HTERT RPE-1 (cell line): Measurements from ENCODE around the gene SPATA17.
"Not testable (repeated sequence)": the region's sequence is repeated elsewhere in the genome, so short reads cannot be mapped to it uniquely, and the experiment has no call there.

ENCODE experiments used
- in situ Hi-C: fragments of 300-500 bp; cut with MboI; formaldehyde crosslinking; loops from 4 replicates; pipeline ENCODE4 v1.14.3; 2020; ENCODE audit warnings: low sequenced_read_pairs

SPATA17 gene

DNA sequence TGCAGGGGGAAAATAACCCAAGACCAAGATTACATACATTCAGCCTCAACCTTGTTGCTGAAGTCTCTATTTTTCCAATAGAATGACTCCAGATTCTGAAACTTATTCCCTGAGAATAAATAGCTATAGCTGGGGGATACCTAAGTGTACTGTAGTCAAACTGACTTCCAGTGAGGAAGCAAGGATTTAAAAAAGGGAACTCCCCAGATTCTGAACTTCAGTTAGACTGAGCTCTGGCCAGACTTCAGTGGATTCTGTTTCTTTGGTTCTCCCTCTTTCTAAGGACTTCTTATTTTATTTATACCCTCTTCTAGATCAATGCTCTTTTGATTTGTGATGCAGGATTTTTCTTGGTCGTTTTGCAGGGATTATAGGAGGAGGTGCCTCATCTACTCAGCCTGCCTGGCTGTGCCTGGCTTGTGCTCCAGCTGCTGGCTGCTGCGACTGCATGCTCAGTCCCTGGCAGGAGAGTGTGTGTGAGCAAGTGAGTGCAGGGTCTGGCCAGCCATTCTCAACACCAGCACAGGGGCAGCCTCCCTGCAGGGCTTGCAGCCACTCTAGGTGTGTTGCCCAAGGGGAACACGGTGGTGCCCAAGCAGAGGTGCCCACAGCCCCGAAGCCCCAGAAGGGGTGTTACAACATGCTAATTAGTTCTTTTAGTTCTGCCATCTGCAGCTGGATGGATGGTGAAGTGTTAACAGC lies 43.0 kb downstream of the SPATA17 start:
- in situ Hi-C loops = no loop called here

DNA sequence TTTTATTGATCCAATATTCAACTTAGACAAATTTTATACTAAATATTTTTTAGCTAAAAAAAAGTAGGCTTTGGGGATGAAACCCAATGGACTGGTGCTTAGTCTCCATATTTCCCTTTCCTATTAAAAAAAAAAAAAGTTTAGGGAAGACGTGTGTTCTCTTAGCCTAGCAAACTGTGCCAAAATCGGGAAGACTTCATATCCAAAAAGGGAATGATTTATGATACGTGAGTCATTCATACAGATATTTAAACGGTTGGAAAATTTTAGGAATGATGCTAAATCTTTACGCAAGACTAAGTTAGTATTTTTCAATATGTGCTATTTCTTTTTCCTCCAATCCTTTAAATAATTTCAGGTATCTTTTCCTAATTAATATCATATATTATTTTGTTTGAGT lies 50.7 kb downstream of the SPATA17 start:
- in situ Hi-C loops = no loop called here

DNA sequence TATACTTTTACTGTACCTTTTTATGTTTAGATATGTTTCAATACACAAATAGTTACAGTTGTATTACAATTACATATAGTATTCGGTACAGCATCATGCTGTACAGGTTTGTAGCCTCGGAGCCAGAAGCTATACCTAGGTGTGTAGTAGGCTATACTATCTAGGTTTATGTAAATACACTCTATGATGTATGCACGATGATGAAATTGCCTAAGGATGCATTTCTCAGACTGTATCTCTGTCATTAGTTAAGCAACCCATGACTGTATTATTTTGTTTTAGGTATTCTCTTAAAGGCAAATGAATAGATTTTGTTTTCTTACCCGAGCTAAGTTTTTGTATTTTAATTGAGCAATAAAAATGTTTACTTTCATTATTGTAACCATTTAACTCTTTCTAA lies 56.4 kb downstream of the SPATA17 start:
- in situ Hi-C loops = no loop called here

DNA sequence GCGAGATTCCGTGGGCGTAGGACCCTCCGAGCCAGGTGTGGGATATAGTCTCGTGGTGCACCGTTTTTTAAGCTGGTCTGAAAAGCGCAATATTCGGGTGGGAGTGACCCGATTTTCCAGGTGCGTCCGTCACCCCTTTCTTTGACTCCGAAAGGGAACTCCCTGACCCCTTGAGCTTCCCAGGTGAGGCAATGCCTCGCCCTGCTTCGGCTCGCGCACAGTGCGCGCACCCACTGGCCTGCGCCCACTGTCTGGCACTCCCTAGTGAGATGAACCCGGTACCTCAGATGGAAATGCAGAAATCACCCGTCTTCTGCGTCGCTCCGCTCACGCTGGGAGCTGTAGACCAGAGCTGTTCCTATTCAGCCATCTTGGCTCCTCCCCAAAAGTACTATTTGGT lies 65.0 kb downstream of the SPATA17 start:
- in situ Hi-C loops = not testable (repeated sequence)

DNA sequence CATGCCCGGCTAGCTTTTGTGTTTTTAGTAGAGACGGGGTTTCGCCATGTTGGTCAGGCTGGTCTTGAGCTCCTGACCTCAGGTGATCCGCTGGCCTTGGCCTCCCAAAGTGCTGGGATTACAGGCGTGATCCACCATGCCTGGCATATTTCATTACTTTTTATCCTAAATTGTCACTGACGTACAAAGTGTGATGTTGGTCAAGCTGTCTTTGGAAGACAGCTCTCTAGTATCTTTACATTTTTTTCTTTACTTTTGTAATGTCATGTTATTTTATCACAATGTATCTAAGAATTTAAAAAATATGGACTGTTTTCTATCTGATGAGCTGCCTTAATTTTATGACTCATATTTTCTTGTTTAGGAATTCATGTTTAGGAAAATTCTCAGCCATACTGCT lies 72.2 kb downstream of the SPATA17 start:
- in situ Hi-C loops = no loop called here

DNA sequence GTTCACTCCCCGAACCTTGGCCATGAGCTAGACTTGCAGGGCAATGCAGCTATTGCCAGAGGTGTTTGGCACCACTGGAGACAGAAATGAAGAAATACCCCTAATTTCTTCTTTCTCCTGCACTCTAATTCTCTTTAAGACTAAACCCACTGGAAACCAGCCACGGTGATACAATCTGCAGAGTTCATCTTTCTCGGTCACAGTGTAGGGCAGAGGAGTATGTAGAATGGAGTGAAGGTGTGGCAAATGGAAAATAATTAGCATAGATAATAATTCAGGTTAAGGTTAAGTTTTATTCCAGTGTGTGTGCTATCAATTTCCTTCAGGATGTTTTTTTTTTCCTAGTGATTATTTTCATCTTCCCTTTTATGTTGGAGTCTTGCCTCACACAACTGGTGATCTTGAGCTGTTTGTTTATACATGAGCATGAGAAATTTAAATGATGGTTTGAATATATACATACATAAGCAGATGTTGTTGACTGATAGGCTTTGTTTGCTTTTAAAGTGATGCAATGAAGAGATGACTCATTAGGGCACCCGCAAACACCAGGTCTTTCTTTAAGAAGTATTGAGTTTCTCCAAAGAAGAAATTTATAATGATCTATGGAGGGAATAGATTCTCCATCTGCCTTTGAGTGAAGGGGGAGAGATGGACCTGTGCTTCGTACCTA lies 81.9 kb downstream of the SPATA17 start:
- in situ Hi-C loops = no loop called here

DNA sequence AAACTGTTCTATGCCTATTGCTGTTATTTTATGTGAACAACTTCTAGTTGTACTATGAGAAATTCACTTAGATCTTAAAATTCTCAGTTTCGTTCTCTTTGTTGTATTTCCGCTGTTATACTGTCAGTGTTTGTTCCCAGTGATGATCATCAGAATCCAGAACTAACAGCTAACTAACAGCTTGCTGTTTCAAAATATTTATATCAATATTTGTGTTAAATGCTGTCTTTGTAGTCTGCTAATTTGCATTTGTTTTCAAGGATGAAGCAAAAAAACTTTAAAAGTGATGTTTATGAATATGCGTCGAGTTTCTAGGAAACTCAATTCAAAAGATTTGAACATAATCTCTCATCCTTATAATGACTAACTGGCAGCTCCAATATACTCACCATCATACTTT lies 84.5 kb downstream of the SPATA17 start:
- in situ Hi-C loops = no loop called here

DNA sequence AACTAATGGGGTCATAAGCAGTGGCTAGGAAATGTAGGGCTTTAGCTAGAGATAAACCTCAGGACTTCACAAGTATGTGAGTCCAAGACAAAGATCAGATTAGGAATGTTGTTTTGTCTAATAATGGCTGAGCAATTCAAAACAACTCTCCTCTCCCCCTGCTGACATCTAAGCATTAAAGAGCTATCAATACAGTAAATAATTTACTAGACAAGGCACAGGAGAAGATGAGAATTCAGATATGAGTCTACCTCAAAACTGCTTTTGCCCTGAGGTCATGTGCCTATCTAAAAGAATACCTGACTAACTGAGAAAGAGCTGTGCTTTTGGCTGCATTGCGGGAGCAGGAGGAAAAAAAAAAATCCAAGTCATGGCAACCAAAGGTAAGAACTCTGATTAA lies 86.8 kb downstream of the SPATA17 start:
- in situ Hi-C loops = no loop called here

DNA sequence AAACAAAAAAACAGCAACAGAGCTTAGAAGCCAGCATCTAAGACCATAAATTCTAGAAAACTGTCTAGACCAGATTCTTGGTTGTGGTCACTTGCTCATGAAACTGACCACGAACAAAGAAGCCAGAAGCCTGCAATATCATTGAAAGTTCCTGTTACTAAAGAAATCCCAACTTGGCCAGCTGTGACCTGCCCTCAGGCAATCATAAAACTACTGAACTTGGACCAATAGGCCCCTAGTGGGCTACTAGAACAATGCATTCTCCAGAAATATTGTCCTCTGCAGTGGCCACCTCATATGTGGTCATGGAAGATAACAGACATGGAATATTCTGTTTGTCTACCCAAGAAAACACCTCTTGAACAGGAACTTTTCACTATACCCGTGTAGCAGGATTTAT lies 87.7 kb downstream of the SPATA17 start:
- in situ Hi-C loops = no loop called here

DNA sequence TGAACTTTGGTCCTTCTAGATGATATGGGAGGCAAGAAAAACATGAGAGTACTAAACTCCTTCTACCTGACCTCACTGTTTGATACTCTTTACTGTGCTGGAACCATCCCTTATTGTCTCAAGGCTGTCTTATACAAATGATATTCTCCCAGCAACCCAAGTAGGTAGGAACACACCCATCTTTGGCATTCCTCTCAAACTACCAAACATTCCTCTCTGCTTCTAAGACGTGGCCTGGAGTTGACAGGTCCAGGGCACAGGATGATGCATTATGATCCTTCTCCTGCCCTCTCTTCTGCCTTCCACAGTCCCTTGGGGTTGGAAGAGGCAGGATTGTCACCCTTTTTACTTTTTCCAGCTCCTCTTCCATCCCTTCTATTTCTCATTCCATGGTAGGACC lies 90.5 kb downstream of the SPATA17 start:
- in situ Hi-C loops = no loop called here

DNA sequence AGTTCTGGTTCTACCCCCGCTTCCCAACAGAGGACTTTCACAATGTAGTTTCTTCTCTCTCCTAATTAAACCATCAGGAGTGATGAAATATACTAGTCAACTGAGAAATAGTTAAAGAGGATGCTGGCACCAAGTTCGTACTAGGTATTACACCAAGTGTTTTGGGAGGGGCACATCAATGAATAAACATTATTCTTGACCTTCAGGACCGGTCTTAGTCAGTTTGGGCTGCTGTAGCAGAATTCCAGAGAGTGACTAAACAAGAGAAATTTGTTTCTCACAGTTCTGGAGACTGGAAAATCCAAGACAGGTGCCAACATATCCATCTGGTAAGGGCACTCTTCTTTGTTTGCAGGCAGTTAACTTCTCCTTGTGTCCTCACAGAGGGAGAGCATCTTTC lies 103.8 kb downstream of the SPATA17 start:
- in situ Hi-C loops = no loop called here

DNA sequence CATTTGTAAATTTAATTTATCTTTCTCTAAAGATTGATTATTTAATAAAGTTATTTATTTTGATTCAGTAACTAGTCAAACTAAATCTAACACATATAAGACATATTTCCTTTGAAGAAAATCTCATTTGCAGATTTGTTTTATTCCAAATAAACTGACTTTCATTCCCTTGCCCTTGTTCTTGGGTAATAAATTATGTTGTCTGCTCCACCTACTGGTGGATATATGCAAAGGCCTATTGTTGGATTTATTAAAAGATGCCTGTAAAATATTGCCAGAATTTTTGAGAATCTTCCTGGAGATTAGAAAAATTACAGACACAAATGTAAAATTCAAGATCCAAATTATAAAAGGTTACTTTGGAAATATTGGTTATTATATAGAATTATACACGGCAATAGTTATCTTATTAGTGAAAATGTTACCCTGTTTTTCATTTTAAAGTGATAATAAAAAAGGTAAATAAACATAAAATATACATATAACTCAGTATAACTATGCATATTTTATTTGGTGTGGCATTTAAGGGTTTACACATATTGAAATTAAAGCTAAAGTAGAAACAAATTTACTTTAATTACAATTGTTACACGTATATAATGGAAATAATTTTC lies 116.1 kb downstream of the SPATA17 start:
- in situ Hi-C loops = no loop called here

DNA sequence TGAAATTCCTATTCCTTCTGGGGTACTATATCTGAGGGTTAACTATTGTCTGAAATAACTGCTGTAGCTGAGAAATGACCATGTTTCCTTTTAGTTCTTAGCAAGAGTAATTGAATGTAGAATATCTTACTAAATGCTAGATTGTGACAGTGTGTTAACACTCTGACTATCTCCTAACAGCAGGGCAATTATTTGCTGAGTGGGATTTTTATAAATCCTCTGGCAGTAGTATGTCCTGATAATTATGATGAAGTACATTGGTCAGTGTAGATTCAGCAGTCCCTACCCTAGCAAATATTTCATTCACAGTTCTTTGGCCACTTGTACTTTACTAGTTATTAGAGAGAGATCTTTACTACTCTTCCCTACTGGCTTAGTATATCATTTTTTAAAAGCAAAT lies 138.6 kb downstream of the SPATA17 start:
- in situ Hi-C loops = no loop called here

DNA sequence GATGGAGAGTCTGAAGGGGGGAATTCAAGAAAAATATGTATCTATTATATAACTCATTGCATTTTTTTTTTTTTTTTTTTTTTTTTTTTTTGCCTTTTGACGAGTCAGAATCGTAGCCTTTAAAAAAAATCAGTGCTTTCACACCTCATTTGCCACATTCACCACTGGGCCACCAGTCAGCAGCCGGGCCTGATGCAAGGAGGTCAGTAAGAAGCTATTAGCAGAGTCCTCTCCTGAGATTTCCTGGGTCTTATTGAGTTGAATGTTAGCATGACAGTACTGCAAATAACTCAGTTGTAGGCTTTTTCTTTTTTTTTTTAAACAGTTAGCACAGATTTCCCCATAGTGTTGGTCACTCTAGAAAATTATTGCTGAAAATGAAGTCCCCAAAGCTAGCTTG lies 139.8 kb downstream of the SPATA17 start:
- in situ Hi-C loops = no loop called here

DNA sequence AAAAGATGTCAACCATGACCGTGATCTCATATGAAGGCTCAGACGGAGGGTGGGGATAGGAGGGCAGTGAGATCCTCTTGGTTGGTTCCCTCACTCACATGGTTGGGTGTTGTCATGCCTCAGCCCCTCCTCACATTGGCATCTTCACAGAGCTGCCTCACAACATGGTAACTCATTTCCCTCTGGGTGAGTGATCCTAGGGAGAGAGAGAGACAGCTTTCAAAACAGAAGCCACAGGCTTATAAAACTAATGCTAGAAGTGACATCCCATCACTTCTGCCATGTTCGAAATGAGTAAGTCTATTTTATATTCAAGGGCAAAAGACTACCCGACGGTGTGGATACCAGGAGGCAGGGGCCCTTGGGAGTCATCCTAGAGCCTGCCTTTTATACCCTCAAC lies 145.5 kb downstream of the SPATA17 start:
- in situ Hi-C loops = no loop called here

DNA sequence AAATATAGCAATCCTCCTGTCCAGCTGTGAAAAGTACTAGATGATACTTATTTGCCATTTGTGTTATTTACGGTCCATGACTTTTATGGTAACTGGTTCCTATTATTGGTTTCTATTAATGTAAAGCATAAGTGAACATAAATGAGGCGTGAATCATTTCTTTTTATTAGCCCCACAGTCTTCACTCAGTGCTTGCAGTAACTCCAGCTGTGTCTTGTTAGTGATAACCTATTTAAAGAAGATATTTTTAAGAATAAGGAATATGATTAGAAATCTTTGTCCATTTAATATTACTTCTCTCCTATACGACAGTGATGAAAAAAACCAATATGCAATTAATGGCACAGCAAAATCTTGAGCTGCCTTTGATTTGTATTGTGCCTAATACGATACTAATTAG lies 149.9 kb downstream of the SPATA17 start:
- in situ Hi-C loops = no loop called here

DNA sequence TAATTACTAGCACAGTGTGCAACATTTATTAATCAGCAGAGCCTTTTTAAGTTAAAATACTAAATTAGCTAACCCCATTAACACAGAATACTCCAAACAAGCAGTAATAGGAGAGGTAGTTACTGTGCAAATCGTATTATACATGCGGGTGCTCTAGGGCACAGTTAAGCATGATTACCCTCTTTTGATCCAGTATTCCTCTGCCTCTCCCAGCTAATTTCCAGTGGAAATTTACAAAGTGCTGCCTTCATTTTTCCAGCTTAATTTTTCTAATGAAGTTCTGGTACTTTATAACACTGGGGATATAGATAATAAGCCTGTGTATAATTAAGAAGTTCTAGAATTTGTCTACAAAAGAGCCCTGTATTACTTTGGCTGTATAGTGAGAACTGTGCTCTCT lies 159.9 kb downstream of the SPATA17 start:
- in situ Hi-C loops = no loop called here

DNA sequence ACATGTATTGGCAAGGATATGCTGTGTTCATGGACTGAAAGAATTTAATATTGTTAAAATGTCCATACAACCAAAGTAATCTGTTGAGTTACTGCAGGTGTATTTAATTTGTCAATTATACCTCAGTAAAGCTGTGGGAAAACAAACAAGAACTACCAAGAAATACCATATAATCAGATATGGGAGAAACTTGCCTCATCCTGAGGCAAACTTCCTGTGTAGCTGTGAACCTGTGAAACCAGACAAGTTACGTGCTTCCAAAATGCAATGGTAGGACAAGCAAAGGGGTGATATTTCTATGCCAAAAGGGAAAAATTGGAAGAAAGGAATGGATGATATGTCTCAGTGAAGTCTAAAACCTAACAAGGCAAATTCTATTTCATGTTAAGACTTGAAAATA lies 174.6 kb downstream of the SPATA17 start:
- in situ Hi-C loops = no loop called here

DNA sequence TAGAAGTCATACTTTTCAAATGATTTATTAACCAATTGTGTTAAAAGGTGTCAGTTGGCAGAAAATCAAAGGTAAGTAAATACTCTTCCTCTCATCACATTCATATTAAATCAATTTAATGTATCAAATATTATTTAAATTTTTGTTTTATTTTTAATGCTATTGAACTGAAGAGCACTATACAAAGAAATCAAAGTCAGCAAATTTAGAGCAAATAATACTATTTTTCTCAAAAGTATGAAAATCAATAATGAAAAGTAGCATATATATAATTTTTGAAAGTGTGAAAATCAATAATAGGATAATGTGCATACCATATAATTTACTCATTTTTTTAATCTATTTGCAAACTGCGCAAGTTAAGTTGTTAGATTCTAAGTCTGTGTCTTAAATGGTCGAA lies 181.0 kb downstream of the SPATA17 start:
- in situ Hi-C loops = no loop called here

DNA sequence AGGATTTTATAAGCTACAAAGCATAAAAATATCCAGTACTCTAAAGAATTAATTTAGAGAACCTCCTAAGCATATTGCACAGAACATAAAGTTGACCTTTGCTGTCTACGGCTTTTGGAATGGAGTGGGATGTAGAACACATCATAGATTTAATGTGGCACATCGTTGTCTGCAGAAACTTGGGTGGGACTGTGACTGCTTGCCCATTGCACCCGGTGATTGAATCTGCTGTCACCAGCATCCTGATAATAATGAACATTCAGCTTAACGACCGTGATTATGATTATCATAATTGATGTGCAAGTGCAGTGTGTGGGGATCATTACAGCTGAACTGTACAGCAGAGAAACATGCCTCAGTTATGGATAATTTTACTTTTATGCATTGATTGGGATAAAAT lies 181.9 kb downstream of the SPATA17 start:
- in situ Hi-C loops = no loop called here

DNA sequence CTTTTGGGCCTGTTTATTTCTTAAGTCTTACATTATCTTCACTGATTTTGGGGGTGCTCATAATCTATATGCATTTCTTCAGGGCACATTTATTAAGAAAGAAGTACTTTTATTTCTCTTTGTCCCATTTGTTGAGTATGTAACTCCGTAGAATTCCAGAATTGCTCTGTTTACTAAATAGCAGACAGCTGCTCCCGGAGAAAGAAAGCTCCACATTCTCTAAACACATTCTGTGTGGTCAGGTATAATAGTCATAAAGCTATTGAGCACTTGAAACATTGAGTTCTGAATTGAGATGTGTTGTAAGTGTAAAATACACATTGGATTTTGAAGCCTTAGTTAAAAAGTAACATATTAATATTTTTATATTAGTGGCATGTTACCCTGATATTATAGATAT lies 206.5 kb downstream of the SPATA17 start:
- in situ Hi-C loops = no loop called here

DNA sequence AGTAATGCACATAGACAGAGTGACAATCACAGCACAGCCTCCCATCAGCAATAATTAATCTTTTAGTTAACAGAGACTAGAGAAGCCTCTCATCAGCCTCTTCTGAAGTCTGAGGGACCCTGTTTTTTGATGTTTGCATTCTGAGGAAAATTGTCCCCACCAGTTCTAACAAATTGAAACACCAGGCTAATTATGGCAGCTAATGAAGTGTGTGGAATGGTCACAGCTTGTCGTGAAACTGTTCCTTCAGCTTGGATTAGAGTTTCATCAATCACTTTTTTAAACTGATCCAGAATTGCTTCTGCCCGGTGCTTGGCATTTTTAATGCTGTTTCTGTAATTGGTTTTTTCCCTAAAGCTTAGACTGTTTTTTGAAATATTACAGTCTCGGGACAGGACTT lies 208.0 kb downstream of the SPATA17 start:
- in situ Hi-C loops = no loop called here
